Psoas muscle (tissue), 8 donors: ENCODE data around the gene CABLES2. TPM values are rescaled to one million over a fixed set of nuclear protein-coding genes. Genes with fewer than 3 reads are reported as not detected.

Experiments
- ATAC-seq, 4 donors: fragments of 200-7000 bp; cut with Tn5 transposase; one replicate each; pipeline ENCODE4 v1.9.1; 2020; ENCODE audit warnings: moderate library complexity in 3 of 4, mild to moderate bottlenecking in 2 of 4
- DNase-seq, 2 donors: peaks; one replicate each; pipeline ENCODE4 v3.0.0-alpha.2; 2020
- H3K27ac ChIP-seq: fragments of 200-600 bp; one replicate; pipeline ENCODE4 v1.8.0; 2022
- H3K27me3 ChIP-seq, 3 donors: fragments of 200-600 bp in 1 of 3; one replicate each; pipeline versions ENCODE4 v1.6.1 to v1.8.0; 2013 to 2022; ENCODE audit warnings: low read length in 2 of 3, mild to moderate bottlenecking in 2 of 3, moderate library complexity in 1 of 3; ENCODE audit not compliant: insufficient read depth in 3 of 3
- H3K36me3 ChIP-seq, 2 donors: fragments of 200-600 bp in 1 of 2; one replicate each; pipeline versions ENCODE4 v1.6.1 to v1.8.0; 2013 to 2022; ENCODE audit warnings: low read depth in 1 of 2, mild to moderate bottlenecking in 1 of 2, moderate library complexity in 1 of 2; ENCODE audit not compliant: insufficient read depth in 1 of 2
- H3K4me1 ChIP-seq: fragments of 200-600 bp; one replicate; pipeline ENCODE4 v1.8.0; 2022
- H3K4me3 ChIP-seq: fragments of 200-600 bp; one replicate; pipeline ENCODE4 v1.8.0; 2022; ENCODE audit warnings: mild to moderate bottlenecking
- H3K9me3 ChIP-seq: fragments of 200-600 bp; one replicate; pipeline ENCODE4 v1.8.0; 2022
- WGBS, 3 donors: extraction: QIAGEN DNeasy Blood & Tissue Kit; methylation state at CpG; one replicate each; pipeline versions ENCODE4 v1.1.6 to v1.1.7; 2013; 5-methylcytosine and 5-hydroxymethylcytosine counted together
- intact Hi-C, 2 donors: fragments of 100-400 bp; cut with DNase I; formaldehyde crosslinking; loops; one replicate each; pipeline versions ENCODE4 v1.11.0 to v1.14.2; 2022
- polyA plus RNA-seq, 3 donors: library from polyadenylated mRNA; stranded (reverse); fragments of 200-250 nt; gene quantifications; one replicate each; pipeline ENCODE4 v1.2.3, GENCODE V29; 2013
- total RNA-seq, 4 donors: library from RNA; stranded (reverse); fragmentation: NEBNext Ultra II Directional in 2 of 4; extraction: Animal tissue kit (Norgen Biotek cat#: 25700) in 2 of 4; gene quantifications; one replicate each; pipeline versions ENCODE4 v1.2.1 to v1.2.4, GENCODE V29; 2021 to 2023
- TF ChIP-seq, protein P1 (sequence below): fragments of 200-600 bp; IDR thresholded peaks from one replicate; pipeline ENCODE4 v1.8.0; 2022; ENCODE audit warnings: antibody characterized with exemption
- donor health status: healthy with polysubstance abuse.
- donor health status: DM: no; HTN: no; CAD: no; lungs with moderate emphysema.
- donor health status: Bipolar disorder and iron deficiency.
- donor health status: healthy.
- donor health status: DM: yes; HTN: yes; CAD: no.
- donor health status: DM: no; HTN: no; CAD: no.
- donor health status: DM: no; HTN: no; CAD: no.
- donor health status: DM: yes; HTN: yes; CAD: no.

Gene CABLES2
- total and polyA plus RNA-seq, 7 donors = 2.4 to 4.3 (median 3.8) TPM

DNA sequence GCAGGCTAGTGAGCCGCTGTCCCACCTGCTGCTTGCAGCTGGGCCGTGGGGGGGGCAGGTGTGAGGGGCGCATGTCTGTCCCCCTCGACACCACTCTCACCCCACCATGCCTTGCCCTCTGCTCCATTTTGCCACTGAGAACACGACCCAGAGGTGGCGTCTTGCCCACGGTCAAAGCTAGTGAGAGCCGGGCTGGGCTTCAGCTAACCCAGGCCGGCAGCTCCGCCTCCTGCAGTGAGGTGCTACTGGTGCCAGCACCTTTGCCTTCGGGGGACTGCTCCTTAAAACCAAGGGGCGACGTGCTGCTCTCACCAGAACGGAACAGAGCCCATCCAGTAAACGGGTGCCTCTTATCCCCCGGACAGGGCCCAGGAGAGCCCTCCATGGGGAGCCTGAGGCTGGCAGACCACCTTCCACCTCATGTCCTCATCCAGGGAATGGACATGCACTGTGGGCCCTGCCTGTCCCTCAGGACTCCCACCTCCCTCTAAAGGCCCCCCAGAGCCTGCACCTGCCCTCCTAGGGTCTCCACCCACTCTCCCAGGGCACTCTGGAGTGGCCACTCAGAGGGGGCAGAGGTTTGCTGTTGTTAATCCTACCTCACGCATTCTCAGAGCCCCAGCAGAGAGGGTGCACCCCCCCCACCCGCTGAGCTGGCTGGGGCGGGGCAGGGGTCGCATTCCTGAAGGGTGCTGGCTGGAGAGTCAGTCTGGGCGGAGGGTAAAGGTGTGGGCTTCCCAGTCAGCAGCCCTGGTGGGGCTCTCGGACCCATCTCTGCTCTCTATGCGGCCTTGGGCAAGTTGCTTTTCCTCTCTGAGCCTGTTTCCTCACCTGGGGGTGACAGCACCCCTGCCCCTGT, 17.4 kb upstream of the CABLES2 start:
- H3K27me3 ChIP-seq = peaks cover 0 to 26% (median 9%) of the 10 kb centered on the region in 3 donors

GRCh38 chr20:62423326-62423706, 16.2 kb upstream of the CABLES2 start:
- Histone ChIP-seq H3K36me3 (no peaks in the 10 kb centered on the region), H3K4me1 (no peaks in the 10 kb centered on the region), H3K27ac (no peak overlapping the region), H3K27me3 (peaks cover 0 to 26% (median 9%) of the 10 kb centered on the region in 3 donors), H3K4me3 (no peak overlapping the region), H3K9me3 (no peaks in the 10 kb centered on the region)
- no peak for DNase-seq
- intact Hi-C loops = no loop called here
- TF ChIP-seq, protein P1, sequence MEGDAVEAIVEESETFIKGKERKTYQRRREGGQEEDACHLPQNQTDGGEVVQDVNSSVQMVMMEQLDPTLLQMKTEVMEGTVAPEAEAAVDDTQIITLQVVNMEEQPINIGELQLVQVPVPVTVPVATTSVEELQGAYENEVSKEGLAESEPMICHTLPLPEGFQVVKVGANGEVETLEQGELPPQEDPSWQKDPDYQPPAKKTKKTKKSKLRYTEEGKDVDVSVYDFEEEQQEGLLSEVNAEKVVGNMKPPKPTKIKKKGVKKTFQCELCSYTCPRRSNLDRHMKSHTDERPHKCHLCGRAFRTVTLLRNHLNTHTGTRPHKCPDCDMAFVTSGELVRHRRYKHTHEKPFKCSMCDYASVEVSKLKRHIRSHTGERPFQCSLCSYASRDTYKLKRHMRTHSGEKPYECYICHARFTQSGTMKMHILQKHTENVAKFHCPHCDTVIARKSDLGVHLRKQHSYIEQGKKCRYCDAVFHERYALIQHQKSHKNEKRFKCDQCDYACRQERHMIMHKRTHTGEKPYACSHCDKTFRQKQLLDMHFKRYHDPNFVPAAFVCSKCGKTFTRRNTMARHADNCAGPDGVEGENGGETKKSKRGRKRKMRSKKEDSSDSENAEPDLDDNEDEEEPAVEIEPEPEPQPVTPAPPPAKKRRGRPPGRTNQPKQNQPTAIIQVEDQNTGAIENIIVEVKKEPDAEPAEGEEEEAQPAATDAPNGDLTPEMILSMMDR = no peak
- 21 to 43% (median 42%) methylated on average over 9 to 10 of the region's 10 CpGs for WGBS, 3 donors
- no peak for ATAC-seq

More for the DNA sequence above, 17.4 kb upstream of the CABLES2 start:
- WGBS, 3 donors = 50 to 60% (median 54%) methylated on average over 21 to 23 of the region's 23 CpGs
- no peak for DNase-seq
- TF ChIP-seq, protein P1 = no peak
- no peak for ATAC-seq
- Histone ChIP-seq H3K4me1 (no peaks in the 10 kb centered on the region), H3K4me3 (no peak overlapping the region), H3K9me3 (no peaks in the 10 kb centered on the region), H3K36me3 (no peaks in the 10 kb centered on the region), H3K27ac (no peak overlapping the region)
- intact Hi-C loops = no loop called here

GRCh38 chr20:62422636-62423325, 15.7 kb upstream of the CABLES2 start:
- TF ChIP-seq, protein P1 = no peak
- H3K9me3 ChIP-seq = no peaks in the 10 kb centered on the region
- H3K27me3 ChIP-seq = peaks cover 0 to 26% (median 11%) of the 10 kb centered on the region in 3 donors
- intact Hi-C loops = no loop called here
- DNase-seq (no peak), ATAC-seq (no peak)
- no peak overlapping the region for H3K4me3 ChIP-seq
- no peaks in the 10 kb centered on the region for H3K36me3 ChIP-seq
- H3K4me1 ChIP-seq = no peaks in the 10 kb centered on the region
- WGBS, 3 donors = 76 to 83% (median 82%) methylated on average over 20 of the region's 20 CpGs
- no peak overlapping the region for H3K27ac ChIP-seq

- H3K4me1 ChIP-seq = no peaks in the 10 kb centered on the region
- H3K9me3 ChIP-seq = no peaks in the 10 kb centered on the region
- WGBS, 3 donors = 87 to 91% (median 91%) methylated on average over 6 of the region's 6 CpGs
- no peaks in the 10 kb centered on the region for H3K36me3 ChIP-seq
- DNase-seq = no peak
- H3K27me3 ChIP-seq = peaks cover 0 to 26% (median 11%) of the 10 kb centered on the region in 3 donors
- H3K27ac ChIP-seq = no peak overlapping the region
- ATAC-seq = no peak
- H3K4me3 ChIP-seq = no peak overlapping the region
- TF ChIP-seq, protein P1 = no peak
- intact Hi-C loops = no loop called here
Measured at GRCh38 chr20:62421716-62421990, 14.6 kb upstream of the CABLES2 start.
